Activated naive CD8-positive, alpha-beta T cell treated with anti-CD3 and anti-CD28 coated beads, Interleukin-2, amount 50 U/mL, for 16 hours (primary cell): ENCODE measurements around the gene DENND2A.
A peak's percentile ranks its signal among the peaks of the same experiment; 100 is the strongest.
"Not testable (repeated sequence)": the region's sequence is repeated elsewhere in the genome, so short reads cannot be mapped to it uniquely, and the experiment has no call there.

Experiments
- DNase-seq: peaks from one replicate; pipeline ENCODE4 v3.0.0-alpha.2; 2020; ENCODE audit warnings: low read depth, low spot score

Gene DENND2A

GRCh38 chr7:140512317-140513000, 128.2 kb downstream of the DENND2A start:
- no peak for DNase-seq

GRCh38 chr7:140509789-140510188, 130.8 kb downstream of the DENND2A start:
- no peak for DNase-seq

GRCh38 chr7:140507556-140507955, 133.1 kb downstream of the DENND2A start:
- DNase-seq, result not testable (repeated sequence)

- no peak for DNase-seq
Observed at GRCh38 chr7:140506788-140507464, 133.7 kb downstream of the DENND2A start.

GRCh38 chr7:140501966-140502365, 138.6 kb downstream of the DENND2A start:
- no peak for DNase-seq

- DNase-seq, result not testable (repeated sequence)
Observed at GRCh38 chr7:140497807-140498206, 142.8 kb downstream of the DENND2A start.

GRCh38 chr7:140497241-140497769, 143.3 kb downstream of the DENND2A start:
- no peak for DNase-seq

- no peak for DNase-seq
Observed at GRCh38 chr7:140495514-140496097, 145.0 kb downstream of the DENND2A start.

- no peak for DNase-seq
Observed at GRCh38 chr7:140494867-140495266, 145.7 kb downstream of the DENND2A start.

- no peak for DNase-seq
Observed at GRCh38 chr7:140489026-140489359, 151.6 kb downstream of the DENND2A start.

- DNase-seq, result no peak
Observed at GRCh38 chr7:140485500-140486265, 154.9 kb downstream of the DENND2A start.

- no peak for DNase-seq
Observed at GRCh38 chr7:140484951-140485499, 155.6 kb downstream of the DENND2A start.

GRCh38 chr7:140484479-140484878, 156.1 kb downstream of the DENND2A start:
- DNase-seq, result no peak

GRCh38 chr7:140479739-140480084, 160.9 kb downstream of the DENND2A start:
- DNase-seq, result no peak

- DNase-seq, result peak; percentile 83
Observed at GRCh38 chr7:140479062-140479738, 161.4 kb downstream of the DENND2A start, which contains the start of gene MKRN1. MKRN1 (minus strand) TSS chr7:140479505; CDS start chr7:140479344, 161 bp downstream.

GRCh38 chr7:140478246-140479061, 162.2 kb downstream of the DENND2A start:
- no peak for DNase-seq

GRCh38 chr7:140476698-140477261, 163.8 kb downstream of the DENND2A start:
- DNase-seq, result no peak

- DNase-seq, result no peak
Observed at GRCh38 chr7:140475747-140476333, 164.8 kb downstream of the DENND2A start.
